Measurements from ENCODE around the gene SFI1.

The SFI1 gene

GRCh38 chr22:31629741-31630184 is 133.4 kb downstream of the SFI1 start:
- H3K36me3 ChIP-seq (ENCODE audit: control insufficient read depth, insufficient read depth, low read length): no peaks in the 10 kb centered on the region
- peaks cover 19% of the 10 kb centered on the region for H3K4me1 ChIP-seq (ENCODE audit: control insufficient read depth, insufficient read depth, low read length, poor library complexity, severe bottlenecking)
- no peaks in the 10 kb centered on the region for H3K27me3 ChIP-seq (replicated peaks; ENCODE audit: control insufficient read depth, insufficient read depth, low read length, poor library complexity, severe bottlenecking)
- no peak for DNase-seq
- H3K27ac ChIP-seq (ENCODE audit: insufficient read depth, low read length, poor library complexity, severe bottlenecking): peak overlapping the region; percentile 89
- peak overlapping the region; percentile 71 for H3K4me3 ChIP-seq (ENCODE audit: insufficient read depth, low read depth, low read length, poor library complexity, severe bottlenecking)
- H3K9me3 ChIP-seq (ENCODE audit: control insufficient read depth, low read length): no peaks in the 10 kb centered on the region

DNA sequence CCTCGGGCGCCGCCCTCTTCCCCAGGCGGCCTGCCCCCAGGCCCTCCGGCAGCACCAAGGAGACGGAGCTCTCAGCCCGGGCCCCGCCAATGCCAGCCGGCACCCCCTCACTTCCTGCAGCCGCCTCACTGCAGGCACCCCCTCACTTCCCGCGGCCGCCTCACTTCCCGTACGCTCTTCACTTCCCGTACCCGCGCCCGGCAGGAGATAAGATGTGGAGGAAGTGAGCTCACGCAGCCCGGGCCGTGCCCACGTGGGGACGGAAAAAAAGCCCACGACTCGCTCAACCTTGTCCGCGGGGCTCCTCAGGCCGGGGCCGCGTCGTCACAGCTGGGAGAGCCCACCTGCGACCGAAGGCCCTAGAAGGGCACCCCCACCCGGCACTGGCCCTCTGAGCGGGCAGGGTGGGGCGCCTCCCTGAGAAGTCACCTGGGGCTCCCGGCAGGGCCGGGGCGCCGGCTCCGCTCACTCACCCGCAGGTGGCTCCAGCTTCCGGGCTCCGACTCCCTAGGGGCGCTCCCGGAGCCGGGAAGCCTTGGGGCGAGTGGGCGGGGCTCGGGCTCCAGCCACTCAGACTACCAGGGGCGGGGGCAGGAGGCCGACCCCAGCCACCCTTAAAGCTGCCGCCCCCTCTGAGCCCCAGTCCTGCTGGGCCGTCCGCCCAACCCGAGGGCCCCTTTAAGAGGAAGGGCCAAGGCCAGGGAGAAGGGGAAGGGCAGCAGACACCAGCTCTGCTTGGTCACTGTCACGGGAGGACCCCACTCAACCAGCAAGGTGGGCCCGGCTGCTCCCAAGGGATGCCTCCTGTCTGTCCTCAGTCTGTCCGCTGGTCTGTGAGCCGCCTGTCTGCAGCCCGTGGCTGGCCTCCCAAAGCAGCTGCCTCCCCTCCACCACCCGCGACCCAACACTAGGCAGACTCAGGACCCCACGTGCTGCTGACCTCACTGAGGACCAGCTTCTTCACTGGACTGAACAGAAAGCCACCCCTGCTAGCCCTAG is 134.3 kb downstream of the SFI1 start:
- peaks cover 19% of the 10 kb centered on the region for H3K4me1 ChIP-seq (ENCODE audit: control insufficient read depth, insufficient read depth, low read length, poor library complexity, severe bottlenecking)
- H3K27me3 ChIP-seq (replicated peaks; ENCODE audit: control insufficient read depth, insufficient read depth, low read length, poor library complexity, severe bottlenecking): no peaks in the 10 kb centered on the region
- H3K9me3 ChIP-seq (ENCODE audit: control insufficient read depth, low read length): no peaks in the 10 kb centered on the region
- H3K4me3 ChIP-seq (ENCODE audit: insufficient read depth, low read depth, low read length, poor library complexity, severe bottlenecking): peak overlapping the region; percentile 71
- H3K27ac ChIP-seq (ENCODE audit: insufficient read depth, low read length, poor library complexity, severe bottlenecking): peak overlapping the region; percentile 89
- no peaks in the 10 kb centered on the region for H3K36me3 ChIP-seq (ENCODE audit: control insufficient read depth, insufficient read depth, low read length)
- DNase-seq: peak; percentile 80 to 85 (median 81)

- Histone ChIP-seq H3K4me1 (ENCODE audit: control insufficient read depth, insufficient read depth, low read length, poor library complexity, severe bottlenecking) (peaks cover 19% of the 10 kb centered on the region), H3K4me3 (ENCODE audit: insufficient read depth, low read depth, low read length, poor library complexity, severe bottlenecking) (peak overlapping the region; percentile 71), H3K27me3 (replicated peaks; ENCODE audit: control insufficient read depth, insufficient read depth, low read length, poor library complexity, severe bottlenecking) (no peaks in the 10 kb centered on the region), H3K27ac (ENCODE audit: insufficient read depth, low read length, poor library complexity, severe bottlenecking) (peak overlapping the region; percentile 89), H3K9me3 (ENCODE audit: control insufficient read depth, low read length) (no peaks in the 10 kb centered on the region), H3K36me3 (ENCODE audit: control insufficient read depth, insufficient read depth, low read length) (no peaks in the 10 kb centered on the region)
- DNase-seq: no peak
Measured at GRCh38 chr22:31631436-31631835, 135.1 kb downstream of the SFI1 start.

DNA sequence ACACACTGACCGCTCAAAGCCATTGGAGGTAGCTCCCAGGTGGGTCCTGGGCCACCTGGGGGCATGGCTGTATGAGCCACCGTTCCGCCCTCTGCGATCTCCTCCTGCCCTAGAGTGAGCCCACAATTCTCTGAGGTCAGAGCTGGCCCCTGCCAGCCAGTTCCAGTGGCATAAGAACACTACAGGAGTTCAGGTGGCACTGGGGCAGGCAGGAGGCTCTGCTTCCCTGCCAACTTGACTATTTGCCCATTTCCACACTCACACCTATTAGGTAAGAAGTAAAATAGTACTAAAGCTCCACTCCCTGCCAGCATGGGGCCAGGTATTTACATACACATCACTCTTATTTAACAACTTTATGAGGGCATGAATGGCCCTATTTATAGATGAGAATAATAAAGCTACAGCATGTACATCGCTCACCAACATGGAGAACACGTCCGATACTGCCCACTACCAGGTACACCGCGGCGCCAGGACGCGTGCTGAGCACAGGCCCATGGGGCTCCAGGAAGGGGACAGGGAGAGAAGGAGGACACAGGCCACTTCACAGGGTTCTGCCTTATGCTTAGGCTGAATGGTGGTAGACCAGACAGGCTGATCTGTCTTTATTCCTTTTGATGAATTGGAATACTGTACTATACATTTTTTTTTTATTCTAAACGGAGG is 139.4 kb downstream of the SFI1 start:
- Histone ChIP-seq H3K4me1 (ENCODE audit: control insufficient read depth, insufficient read depth, low read length, poor library complexity, severe bottlenecking) (peaks cover 14% of the 10 kb centered on the region), H3K9me3 (ENCODE audit: control insufficient read depth, low read length) (no peaks in the 10 kb centered on the region), H3K36me3 (ENCODE audit: control insufficient read depth, insufficient read depth, low read length) (no peaks in the 10 kb centered on the region), H3K4me3 (ENCODE audit: insufficient read depth, low read depth, low read length, poor library complexity, severe bottlenecking) (no peak overlapping the region), H3K27ac (ENCODE audit: insufficient read depth, low read length, poor library complexity, severe bottlenecking) (no peak overlapping the region), H3K27me3 (replicated peaks; ENCODE audit: control insufficient read depth, insufficient read depth, low read length, poor library complexity, severe bottlenecking) (no peaks in the 10 kb centered on the region)
- no peak for DNase-seq

- no peaks in the 10 kb centered on the region for H3K36me3 ChIP-seq (ENCODE audit: control insufficient read depth, insufficient read depth, low read length)
- H3K27ac ChIP-seq (ENCODE audit: insufficient read depth, low read length, poor library complexity, severe bottlenecking): peak overlapping the region; percentile 18
- H3K4me1 ChIP-seq (ENCODE audit: control insufficient read depth, insufficient read depth, low read length, poor library complexity, severe bottlenecking): peaks cover 6% of the 10 kb centered on the region
- DNase-seq: no peak
- no peaks in the 10 kb centered on the region for H3K9me3 ChIP-seq (ENCODE audit: control insufficient read depth, low read length)
- no peaks in the 10 kb centered on the region for H3K27me3 ChIP-seq (replicated peaks; ENCODE audit: control insufficient read depth, insufficient read depth, low read length, poor library complexity, severe bottlenecking)
- H3K4me3 ChIP-seq (ENCODE audit: insufficient read depth, low read depth, low read length, poor library complexity, severe bottlenecking): no peak overlapping the region
Measured at GRCh38 chr22:31637447-31637890, 141.1 kb downstream of the SFI1 start.

- no peak for DNase-seq
- H3K27me3 ChIP-seq (replicated peaks; ENCODE audit: control insufficient read depth, insufficient read depth, low read length, poor library complexity, severe bottlenecking): no peaks in the 10 kb centered on the region
- no peak overlapping the region for H3K4me3 ChIP-seq (ENCODE audit: insufficient read depth, low read depth, low read length, poor library complexity, severe bottlenecking)
- peaks cover under 1% of the 10 kb centered on the region for H3K36me3 ChIP-seq (ENCODE audit: control insufficient read depth, insufficient read depth, low read length)
- peak overlapping the region; percentile 18 for H3K27ac ChIP-seq (ENCODE audit: insufficient read depth, low read length, poor library complexity, severe bottlenecking)
- H3K9me3 ChIP-seq (ENCODE audit: control insufficient read depth, low read length): no peaks in the 10 kb centered on the region
- H3K4me1 ChIP-seq (ENCODE audit: control insufficient read depth, insufficient read depth, low read length, poor library complexity, severe bottlenecking): peaks cover 6% of the 10 kb centered on the region
Measured at GRCh38 chr22:31637891-31638618, 141.7 kb downstream of the SFI1 start.

GRCh38 chr22:31639436-31640039 is 143.2 kb downstream of the SFI1 start:
- no peak for DNase-seq
- no peaks in the 10 kb centered on the region for H3K27me3 ChIP-seq (replicated peaks; ENCODE audit: control insufficient read depth, insufficient read depth, low read length, poor library complexity, severe bottlenecking)
- no peak overlapping the region for H3K27ac ChIP-seq (ENCODE audit: insufficient read depth, low read length, poor library complexity, severe bottlenecking)
- no peak overlapping the region for H3K4me3 ChIP-seq (ENCODE audit: insufficient read depth, low read depth, low read length, poor library complexity, severe bottlenecking)
- peaks cover 7% of the 10 kb centered on the region for H3K36me3 ChIP-seq (ENCODE audit: control insufficient read depth, insufficient read depth, low read length)
- H3K4me1 ChIP-seq (ENCODE audit: control insufficient read depth, insufficient read depth, low read length, poor library complexity, severe bottlenecking): peaks cover 6% of the 10 kb centered on the region
- H3K9me3 ChIP-seq (ENCODE audit: control insufficient read depth, low read length): no peaks in the 10 kb centered on the region

GRCh38 chr22:31646186-31647019 is 150.1 kb downstream of the SFI1 start:
- H3K4me1 ChIP-seq (ENCODE audit: control insufficient read depth, insufficient read depth, low read length, poor library complexity, severe bottlenecking): no peaks in the 10 kb centered on the region
- H3K4me3 ChIP-seq (ENCODE audit: insufficient read depth, low read depth, low read length, poor library complexity, severe bottlenecking): no peak overlapping the region
- peaks cover 40% of the 10 kb centered on the region for H3K36me3 ChIP-seq (ENCODE audit: control insufficient read depth, insufficient read depth, low read length)
- no peaks in the 10 kb centered on the region for H3K9me3 ChIP-seq (ENCODE audit: control insufficient read depth, low read length)
- no peaks in the 10 kb centered on the region for H3K27me3 ChIP-seq (replicated peaks; ENCODE audit: control insufficient read depth, insufficient read depth, low read length, poor library complexity, severe bottlenecking)
- DNase-seq: no peak
- H3K27ac ChIP-seq (ENCODE audit: insufficient read depth, low read length, poor library complexity, severe bottlenecking): no peak overlapping the region

DNA sequence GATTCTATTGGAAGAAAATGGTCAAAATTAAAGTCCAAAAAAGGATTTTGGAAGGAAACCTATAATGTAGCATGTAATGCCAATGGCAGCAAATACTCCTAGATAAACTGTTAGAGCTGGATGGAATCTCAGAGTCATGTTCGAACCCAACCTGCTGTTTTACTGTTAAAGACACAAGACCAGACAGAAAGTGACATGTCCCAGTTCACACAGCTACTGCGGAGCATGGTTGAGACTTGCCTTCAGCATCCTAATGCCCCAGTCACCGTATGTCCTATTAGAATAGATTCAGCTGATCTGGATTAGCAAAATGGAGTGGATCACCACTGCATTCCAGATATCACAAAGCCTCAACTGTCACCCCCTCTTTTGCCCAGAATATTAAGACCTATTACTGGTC is 150.7 kb downstream of the SFI1 start:
- Histone ChIP-seq H3K9me3 (ENCODE audit: control insufficient read depth, low read length) (no peaks in the 10 kb centered on the region), H3K4me3 (ENCODE audit: insufficient read depth, low read depth, low read length, poor library complexity, severe bottlenecking) (no peak overlapping the region), H3K27me3 (replicated peaks; ENCODE audit: control insufficient read depth, insufficient read depth, low read length, poor library complexity, severe bottlenecking) (no peaks in the 10 kb centered on the region), H3K4me1 (ENCODE audit: control insufficient read depth, insufficient read depth, low read length, poor library complexity, severe bottlenecking) (no peaks in the 10 kb centered on the region), H3K36me3 (ENCODE audit: control insufficient read depth, insufficient read depth, low read length) (peaks cover 40% of the 10 kb centered on the region), H3K27ac (ENCODE audit: insufficient read depth, low read length, poor library complexity, severe bottlenecking) (no peak overlapping the region)
- no peak for DNase-seq

Data from effector memory CD4-positive, alpha-beta T cell (primary cell).